IMR-90 (cell line): ENCODE data around the gene NACC2. TPM values are rescaled to one million over a fixed set of nuclear protein-coding genes. Genes with fewer than 3 reads are reported as not detected.
A peak's percentile ranks its signal among the peaks of the same experiment; 100 is the strongest.

Experiments
- ATAC-seq: fragments of 200-7000 bp; cut with Tn5 transposase; 2 replicates; pipeline ENCODE4 v1.9.1; 2020; ENCODE audit warnings: low read depth, mild to moderate bottlenecking, moderate library complexity
- BruUV-seq: library from RNA; stranded (reverse); fragments of 400-500 nt; replicated peaks from 2 replicates; lab custom pipeline; 2021; lab: Mats Ljungman, UMichigan
- CTCF ChIA-PET: fragments of 300-600 bp; formaldehyde crosslinking; extraction: SDS; loops from one replicate; lab custom pipeline; 2021; ENCODE audit warnings: antibody characterized with exemption; lab: Yijun Ruan, JAX
- POLR2A ChIA-PET: fragments of 300-600 bp; sonication (Branson Sonifier 250); formaldehyde crosslinking; loops from one replicate; lab custom pipeline; 2022; ENCODE audit warnings: antibody characterized with exemption; ENCODE audit not compliant: unreplicated experiment; lab: Charles Lee
- DNase-seq: peaks from one replicate; pipeline ENCODE4 v3.0.0; 2013
- H2AFZ ChIP-seq: replicated peaks from 2 replicates; pipeline ENCODE3; 2013; ENCODE audit warnings: low read length, mild to moderate bottlenecking; ENCODE audit not compliant: poor library complexity
- H2AK5ac ChIP-seq: 2 replicates; pipeline ENCODE4 v1.6.1; 2013; ENCODE audit warnings: low read depth, low read length, inconsistent platforms
- H2AK9ac ChIP-seq: replicated peaks from 2 replicates; pipeline ENCODE3; 2013; ENCODE audit warnings: mild to moderate bottlenecking, low read depth, low read length, moderate library complexity; ENCODE audit not compliant: poor library complexity
- H2BK120ac ChIP-seq: 2 replicates; pipeline ENCODE4 v1.6.1; 2013; ENCODE audit warnings: low read depth, low read length, inconsistent platforms
- H2BK15ac ChIP-seq: 3 replicates; pipeline ENCODE4 v1.6.1; 2013; ENCODE audit warnings: low read depth, low read length, inconsistent platforms
- H2BK20ac ChIP-seq: 2 replicates; pipeline ENCODE4 v1.6.1; 2013; ENCODE audit warnings: low read depth, mild to moderate bottlenecking, inconsistent platforms, low read length, moderate library complexity
- H2BK5ac ChIP-seq: 2 replicates; pipeline ENCODE4 v1.6.1; 2013; ENCODE audit warnings: mild to moderate bottlenecking, low read depth, low read length, inconsistent platforms; ENCODE audit not compliant: poor library complexity, severe bottlenecking
- H3K14ac ChIP-seq: replicated peaks from 2 replicates; pipeline ENCODE4 v1.6.1; 2013; ENCODE audit warnings: low read depth, low read length, inconsistent platforms
- H3K18ac ChIP-seq: 2 replicates; pipeline ENCODE4 v1.6.1; 2013; ENCODE audit warnings: low read depth, low read length, control low read depth
- H3K23ac ChIP-seq: 2 replicates; pipeline ENCODE4 v1.6.1; 2013; ENCODE audit warnings: low read depth, low read length, inconsistent platforms
- H3K27ac ChIP-seq: 2 replicates; pipeline ENCODE4 v1.5.1; 2013; ENCODE audit warnings: mild to moderate bottlenecking, control low read depth, low read length; ENCODE audit not compliant: insufficient read depth
- H3K27me3 ChIP-seq: 2 replicates; pipeline ENCODE4 v1.6.1; 2013; ENCODE audit warnings: low read length; ENCODE audit not compliant: control insufficient read depth, insufficient read depth
- H3K36me3 ChIP-seq: 2 replicates; pipeline ENCODE4 v1.6.1; 2013; ENCODE audit warnings: low read length, mixed read lengths; ENCODE audit not compliant: control insufficient read depth, insufficient read depth
- H3K4ac ChIP-seq: 2 replicates; pipeline ENCODE4 v1.6.1; 2013; ENCODE audit warnings: low read depth, low read length, inconsistent platforms
- H3K4me1 ChIP-seq: 2 replicates; pipeline ENCODE4 v1.6.1; 2013; ENCODE audit warnings: low read length, mixed read lengths; ENCODE audit not compliant: control insufficient read depth, insufficient read depth
- H3K4me2 ChIP-seq: 2 replicates; pipeline ENCODE4 v1.6.1; 2013; ENCODE audit warnings: low read depth, mild to moderate bottlenecking, control low read depth, low read length, moderate library complexity
- H3K4me3 ChIP-seq: 2 replicates; pipeline ENCODE4 v1.5.1; 2013; ENCODE audit warnings: low read depth, mild to moderate bottlenecking, control low read depth, low read length, moderate library complexity; ENCODE audit not compliant: insufficient read depth
- H3K56ac ChIP-seq: 2 replicates; pipeline ENCODE4 v1.6.1; 2013; ENCODE audit warnings: low read length, inconsistent platforms; ENCODE audit not compliant: insufficient read depth; ENCODE audit errors: extremely low read depth
- H3K79me1 ChIP-seq, 2 experiments: 2 replicates each; pipeline ENCODE4 v1.6.1; 2013; ENCODE audit warnings: low read length in 2 of 2, inconsistent platforms in 1 of 2, low read depth in 1 of 2
- H3K9ac ChIP-seq: 2 replicates; pipeline ENCODE4 v1.6.1; 2013; ENCODE audit warnings: low read depth, low read length, control low read depth
- H3K9me1 ChIP-seq: 2 replicates; pipeline ENCODE4 v1.6.1; 2013; ENCODE audit warnings: low read length, inconsistent platforms; ENCODE audit not compliant: insufficient read depth
- H3K9me3 ChIP-seq: 2 replicates; pipeline ENCODE4 v1.6.1; 2013; ENCODE audit warnings: low read length; ENCODE audit not compliant: control insufficient read depth, insufficient read depth
- H4K20me1 ChIP-seq: 2 replicates; pipeline ENCODE4 v1.6.1; 2013; ENCODE audit warnings: low read length, inconsistent platforms; ENCODE audit not compliant: insufficient read depth
- H4K5ac ChIP-seq: 2 replicates; pipeline ENCODE4 v1.6.1; 2013; ENCODE audit warnings: mild to moderate bottlenecking, low read depth, low read length, control low read depth
- H4K8ac ChIP-seq, 2 experiments: 2 replicates each; pipeline ENCODE4 v1.6.1; 2013; ENCODE audit warnings: low read depth in 2 of 2, low read length in 2 of 2, control low read depth in 1 of 2, inconsistent platforms in 1 of 2
- H4K91ac ChIP-seq: 2 replicates; pipeline ENCODE4 v1.6.1; 2013; ENCODE audit warnings: low read depth, low read length, inconsistent platforms; ENCODE audit not compliant: insufficient read depth
- BHLHE40 ChIP-seq: fragments of 150-350 bp; IDR thresholded peaks from 2 replicates; pipeline ENCODE4 v1.6.1; 2016; ENCODE audit warnings: mild to moderate bottlenecking, low read depth, low read length
- CEBPB ChIP-seq: IDR thresholded peaks from 2 replicates; pipeline ENCODE4 v1.6.1; 2012; ENCODE audit warnings: low read depth, low read length, improper control_type of control experiment
- CTCF ChIP-seq: conservative IDR thresholded peaks from 2 replicates; pipeline ENCODE4 v1.5.1; 2012; ENCODE audit warnings: mild to moderate bottlenecking, low read depth, low read length, improper control_type of control experiment
- MAFK ChIP-seq: IDR thresholded peaks from 2 replicates; pipeline ENCODE4 v1.6.1; 2012; ENCODE audit warnings: low read depth, low read length, improper control_type of control experiment
- MXI1 ChIP-seq: IDR thresholded peaks from 2 replicates; pipeline ENCODE4 v1.6.1; 2012; ENCODE audit warnings: low read depth, mild to moderate bottlenecking, low read length, moderate library complexity, borderline replicate concordance
- NFE2L2 ChIP-seq: fragments of 150-350 bp; IDR thresholded peaks from 2 replicates; pipeline ENCODE4 v1.6.1; 2016; ENCODE audit warnings: low read depth, mild to moderate bottlenecking, low read length
- POLR2A ChIP-seq: IDR thresholded peaks from 2 replicates; pipeline ENCODE4 v1.6.1; 2012; ENCODE audit warnings: mild to moderate bottlenecking, low read depth, low read length
- RFX5 ChIP-seq: IDR thresholded peaks from 2 replicates; pipeline ENCODE4 v1.8.0; 2012; ENCODE audit warnings: low read depth, mild to moderate bottlenecking, low read length, moderate library complexity
- WGBS, 2 experiments: methylation state at CpG; one replicate each; pipeline versions ENCODE4 v1.1.5 to v1.1.7; 2013; ENCODE audit warnings: missing lambda C conversion rate in 2 of 2; ENCODE audit not compliant: insufficient read length in 1 of 2; ENCODE audit errors: extremely low coverage in 2 of 2; 5-methylcytosine and 5-hydroxymethylcytosine counted together
- dilution Hi-C: fragments of 300-500 bp; cut with HindIII; formaldehyde crosslinking; loops from one replicate; pipeline ENCODE4 v1.14.3; 2018; ENCODE audit warnings: low sequenced_read_pairs; ENCODE audit not compliant: unreplicated experiment
- in situ Hi-C: fragments of 300-500 bp; cut with MboI; formaldehyde crosslinking; loops from 3 replicates; pipeline ENCODE4 v1.14.3; 2019; ENCODE audit warnings: low sequenced_read_pairs, inconsistent platforms, mixed read lengths
- intact Hi-C: fragments of 100-400 bp; cut with micrococcal nuclease; formaldehyde crosslinking; loops from 2 replicates; pipeline ENCODE4 v1.10.0; 2022
- polyA plus RNA-seq, 3 experiments: library from polyadenylated mRNA; depleted of rRNA; stranded (reverse); fragments of >200 nt; gene quantifications; 2 replicates each; pipeline ENCODE4 v1.2.3, GENCODE V29; 2012; ENCODE audit warnings: low replicate concordance in 1 of 3
- total RNA-seq: library from RNA; depleted of rRNA; stranded (reverse); fragments of >200 nt; gene quantifications from 2 replicates; pipeline ENCODE4 v1.2.3, GENCODE V29; 2012

NACC2 gene
- total and polyA plus RNA-seq, 2 of the 4 experiments (the other 2 are of a cell fraction), result 7.9 to 19.0 TPM

- peak overlapping the region; percentile 33 for H2AFZ ChIP-seq
- peaks cover 6% of the 10 kb centered on the region for H3K4me1 ChIP-seq
- no peak overlapping the region for H3K23ac ChIP-seq
- no peak overlapping the region for H3K27ac ChIP-seq
- no peak overlapping the region for H4K5ac ChIP-seq
- H2AK5ac ChIP-seq, result no peak overlapping the region
- no peak for TF ChIP-seq BHLHE40
- no peak for TF ChIP-seq MAFK
- TF ChIP-seq CTCF, result no peak
- TF ChIP-seq RFX5, result no peak
- TF ChIP-seq CEBPB, result no peak
- no peak for TF ChIP-seq POLR2A
- TF ChIP-seq NFE2L2, result no peak
- no peak for TF ChIP-seq MXI1
- H3K9me3 ChIP-seq, result no peaks in the 10 kb centered on the region
- ATAC-seq, result no peak
- DNase-seq, result no peak
- WGBS, 2 experiments, result 100% methylated on average over 4 of the region's 18 CpGs; no CpG with 5 or more reads in 1 of the 2 experiments
- H2AK9ac ChIP-seq, result no peak overlapping the region
- H3K9me1 ChIP-seq, result peaks cover 9% of the 10 kb centered on the region
- no peaks in the 10 kb centered on the region for H3K27me3 ChIP-seq
- no peak overlapping the region for H2BK120ac ChIP-seq
- ChIA-PET POLR2A (no interaction called here), CTCF (no interaction called here)
- in situ Hi-C loops (no loop called here), dilution Hi-C loops (no loop called here), intact Hi-C loops (no loop called here)
- no peak overlapping the region for H3K4me2 ChIP-seq
- peaks cover 23% of the 10 kb centered on the region; the same call in 1 of the 2 replicates for H3K36me3 ChIP-seq
- no peak overlapping the region for H2BK20ac ChIP-seq
- H4K20me1 ChIP-seq, result peaks cover 40% of the 10 kb centered on the region
- no peak overlapping the region for H3K4me3 ChIP-seq
- H4K8ac ChIP-seq, result no peak overlapping the region
- H4K91ac ChIP-seq, result no peak overlapping the region
- no peak overlapping the region for H3K18ac ChIP-seq
- H3K4ac ChIP-seq, result no peak overlapping the region
- peaks cover 6 to 58% of the 10 kb centered on the region in 2 experiments for H3K79me1 ChIP-seq
- H3K9ac ChIP-seq, result no peak overlapping the region
- H2BK15ac ChIP-seq, result no peak overlapping the region
- H2BK5ac ChIP-seq, result no peak overlapping the region
- no peak overlapping the region for H3K56ac ChIP-seq
- no peak overlapping the region for H3K14ac ChIP-seq
- BruUV-seq, result no TSS peak
Measured at GRCh38 chr9:136014147-136014923, 80.8 kb downstream of the NACC2 start.
